HG02678 (cell line): Measurements from ENCODE around the gene EDN1.

ENCODE experiments used
- ATAC-seq: cut with Tn5 transposase; IDR thresholded peaks from one replicate; pipeline ENCODE4 v1.9.1; 2021; ENCODE audit warnings: mild to moderate bottlenecking, moderate library complexity; ENCODE audit not compliant: unreplicated experiment

Gene EDN1

DNA sequence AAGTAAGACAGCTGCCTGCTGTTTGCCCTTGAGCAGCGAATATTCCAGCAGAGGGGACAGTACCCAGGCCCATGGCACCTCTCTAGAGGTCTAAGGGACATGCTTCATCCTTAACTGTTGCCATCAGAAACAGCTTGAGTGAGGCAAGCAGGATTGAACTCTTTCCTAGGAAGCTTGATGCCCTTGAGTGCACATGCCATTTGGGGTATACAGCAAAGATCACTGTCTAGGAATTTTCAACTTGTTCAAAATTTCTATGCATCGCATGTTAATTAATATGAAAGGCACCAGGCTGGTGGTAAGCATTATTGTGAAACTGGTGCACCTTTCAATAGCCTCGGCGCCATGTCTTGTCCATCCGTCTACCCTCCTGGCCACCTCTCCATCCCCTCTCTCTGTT lies 54.1 kb downstream of the EDN1 start:
- no peak for ATAC-seq

- no peak for ATAC-seq
Observed at GRCh38 chr6:12344961-12345693, 55.0 kb downstream of the EDN1 start.

GRCh38 chr6:12345694-12346058 lies 55.5 kb downstream of the EDN1 start:
- ATAC-seq, result no peak
